GM12878 (cell line): ENCODE results near the gene LGI4. TPM values are rescaled to one million over a fixed set of nuclear protein-coding genes. Genes with fewer than 3 reads are reported as not detected.

Experiments
- ATAC-seq: fragments of 200-7000 bp; cut with Tn5 transposase; 3 replicates; pipeline ENCODE4 v1.9.1; 2020; ENCODE audit warnings: mild to moderate bottlenecking, moderate library complexity
- BruUV-seq: library from RNA; stranded (reverse); fragments of 400-500 nt; replicated peaks from 2 replicates; lab custom pipeline; 2021; lab: Mats Ljungman, UMichigan
- CTCF ChIA-PET: fragments of 300-600 bp; sonication (Branson Sonifier 250); formaldehyde crosslinking; extraction: SDS; loops from one replicate; lab custom pipeline; 2021; ENCODE audit warnings: inconsistent platforms; lab: Yijun Ruan, JAX
- POLR2A ChIA-PET: fragments of 350-600 bp; formaldehyde crosslinking; extraction: SDS; loops from one replicate; lab custom pipeline; 2021; ENCODE audit warnings: inconsistent platforms; lab: Charles Lee
- RAD21 ChIA-PET: fragments of 300-600 bp; sonication (Branson Sonifier 250); formaldehyde crosslinking; loops from one replicate; lab custom pipeline; 2023; ENCODE audit warnings: antibody characterized with exemption; ENCODE audit not compliant: unreplicated experiment; lab: Charles Lee
- SMC1A ChIA-PET: fragments of 300-600 bp; sonication (Branson Sonifier 250); formaldehyde crosslinking; loops from one replicate; lab custom pipeline; 2023; ENCODE audit not compliant: unreplicated experiment, uncharacterized antibody; lab: Charles Lee
- DNase-seq: peaks from one replicate; pipeline ENCODE4 v3.0.0-alpha.2; 2011; ENCODE audit warnings: low read depth, low spot score
- FAIRE-seq: peaks from 3 replicates; lab custom pipeline; 2011; peaks lifted over from hg19 to GRCh38; lab: Jason Lieb, UNC
- H2AFZ ChIP-seq: 2 replicates; pipeline ENCODE4 v1.6.0; 2011; ENCODE audit warnings: low read depth, low read length, control low read depth; ENCODE audit not compliant: control insufficient read depth
- H3K27ac ChIP-seq: 2 replicates; pipeline ENCODE4 v1.5.1; 2011; ENCODE audit warnings: control low read depth; ENCODE audit not compliant: control insufficient read depth, insufficient read depth
- H3K27me3 ChIP-seq, 2 experiments: replicated peaks in 1 of 2; 2 replicates each; pipeline versions ENCODE4 v1.6.0 to v1.6.1; 2011; ENCODE audit warnings: low read length in 1 of 2; ENCODE audit not compliant: control insufficient read depth in 2 of 2, insufficient read depth in 2 of 2
- H3K36me3 ChIP-seq, 2 experiments: 2 replicates each; pipeline ENCODE4 v1.5.1; 2011; ENCODE audit warnings: low read length in 1 of 2; ENCODE audit not compliant: control insufficient read depth in 2 of 2, insufficient read depth in 2 of 2
- H3K4me1 ChIP-seq: 2 replicates; pipeline ENCODE4 v1.6.1; 2011; ENCODE audit warnings: mild to moderate bottlenecking, low read length, moderate library complexity, mixed read lengths; ENCODE audit not compliant: control insufficient read depth, insufficient read depth
- H3K4me2 ChIP-seq: 2 replicates; pipeline ENCODE4 v1.6.0; 2011; ENCODE audit warnings: control low read depth; ENCODE audit not compliant: control insufficient read depth, insufficient read depth
- H3K4me3 ChIP-seq: fragments of 200-600 bp; sonication (generic); 2 replicates; pipeline ENCODE4 v1.5.1; 2016
- H3K79me2 ChIP-seq: 2 replicates; pipeline ENCODE4 v1.6.0; 2011; ENCODE audit warnings: low read length; ENCODE audit not compliant: control insufficient read depth, insufficient read depth
- H3K9ac ChIP-seq: 2 replicates; pipeline ENCODE4 v1.8.0; 2011; ENCODE audit warnings: low read length, control low read depth, mixed read lengths; ENCODE audit not compliant: control insufficient read depth, insufficient read depth
- H3K9me3 ChIP-seq: replicated peaks from 3 replicates; pipeline ENCODE4 v1.5.1; 2011; ENCODE audit warnings: mild to moderate bottlenecking, low read length; ENCODE audit not compliant: control insufficient read depth, insufficient read depth
- H4K20me1 ChIP-seq: 2 replicates; pipeline ENCODE4 v1.6.0; 2011; ENCODE audit not compliant: control insufficient read depth, insufficient read depth
- E2F8 ChIP-seq: fragments of 450-650 bp; IDR thresholded peaks from 2 replicates; pipeline ENCODE4 v1.6.1; 2018; ENCODE audit warnings: mild to moderate bottlenecking, low read depth, moderate library complexity; ENCODE audit not compliant: partially characterized antibody
- HDAC2 ChIP-seq: fragments of 200-600 bp; sonication (generic); IDR thresholded peaks from 2 replicates; pipeline ENCODE4 v1.6.1; 2017
- HDAC6 ChIP-seq: fragments of 200-600 bp; sonication (generic); IDR thresholded peaks from one replicate; pipeline ENCODE4 v1.8.0; 2017; ENCODE audit warnings: antibody characterized with exemption; ENCODE audit not compliant: unreplicated experiment
- JUND ChIP-seq: IDR thresholded peaks from 2 replicates; pipeline ENCODE4 v1.6.1; 2012; ENCODE audit warnings: low read depth, mild to moderate bottlenecking, low read length, improper control_type of control experiment, moderate library complexity
- MTA3 ChIP-seq: IDR thresholded peaks from 2 replicates; pipeline ENCODE4 v1.6.1; 2012; ENCODE audit warnings: low read length, inconsistent platforms, borderline replicate concordance
- SIX5 ChIP-seq: IDR thresholded peaks from 2 replicates; pipeline ENCODE4 v1.6.1; 2011; ENCODE audit warnings: mild to moderate bottlenecking, low read depth, low read length, moderate library complexity; ENCODE audit not compliant: severe bottlenecking
- SKIL ChIP-seq: fragments of 450-650 bp; IDR thresholded peaks from 2 replicates; pipeline ENCODE4 v1.6.1; 2017; ENCODE audit warnings: mild to moderate bottlenecking, low read depth, inconsistent platforms; ENCODE audit not compliant: poor library complexity, severe bottlenecking
- SMAD5 ChIP-seq: IDR thresholded peaks from 2 replicates; pipeline ENCODE4 v1.6.1; 2016; ENCODE audit warnings: antibody characterized with exemption, low read depth
- SUZ12 ChIP-seq: fragments of 200-600 bp; sonication (generic); IDR thresholded peaks from one replicate; pipeline ENCODE4 v1.6.1; 2018; ENCODE audit warnings: antibody characterized with exemption, mild to moderate bottlenecking; ENCODE audit not compliant: unreplicated experiment
- TCF3 ChIP-seq: IDR thresholded peaks from 2 replicates; pipeline ENCODE4 v1.6.1; 2012; ENCODE audit warnings: low read depth, mild to moderate bottlenecking, low read length, borderline replicate concordance; ENCODE audit not compliant: insufficient read depth
- TCF7 ChIP-seq: IDR thresholded peaks from 2 replicates; pipeline ENCODE4 v1.6.1; 2014; ENCODE audit warnings: antibody characterized with exemption, borderline replicate concordance
- ZSCAN29 ChIP-seq: fragments of 450-650 bp; IDR thresholded peaks from 2 replicates; pipeline ENCODE4 v1.6.1; 2017; ENCODE audit warnings: mild to moderate bottlenecking, moderate library complexity
- ZZZ3 ChIP-seq: IDR thresholded peaks from 2 replicates; pipeline ENCODE4 v1.6.1; 2011; ENCODE audit warnings: low read depth; ENCODE audit not compliant: control insufficient read depth, insufficient read length
- WGBS: methylation state at CpG from one replicate; pipeline ENCODE4 v1.1.6; 2016; ENCODE audit warnings: low lambda C conversion rate; ENCODE audit not compliant: insufficient replicate concordance, insufficient coverage; ENCODE audit errors: missing lambda C conversion rate; 5-methylcytosine and 5-hydroxymethylcytosine counted together
- in situ Hi-C: fragments of 300-500 bp; cut with MboI; formaldehyde crosslinking; loops from 9 replicates; pipeline ENCODE4 v1.14.3; 2018; ENCODE audit warnings: mixed read lengths
- intact Hi-C: fragments of 100-400 bp; cut with micrococcal nuclease; formaldehyde crosslinking; loops from one replicate; pipeline ENCODE4 v1.14.2; 2022; ENCODE audit not compliant: unreplicated experiment
- polyA plus RNA-seq, 11 experiments: library from polyadenylated mRNA; depleted of rRNA in 4 of 11; unstranded in 6 of 11; stranded (reverse) in 5 of 11; fragments of >200 nt; fragmentation: Nextera tagmentation in 4 of 11; fragmentation: Illumina TruSeq in 1 of 11; extraction: Ambion mirVana in 4 of 11; extraction: Trizol in 1 of 11; gene quantifications; 1 replicate in 1 of 11; 2 replicates in 10 of 11; pipeline versions ENCODE4 v1.2.1 to v1.2.3, GENCODE V29; 2011 to 2016; ENCODE audit warnings: inconsistent platforms in 2 of 11, missing spikeins in 2 of 11, low read depth in 1 of 11
- total RNA-seq, 4 experiments: library from RNA; depleted of rRNA in 3 of 4; stranded (reverse); fragments of >200 nt in 3 of 4; fragmentation: Illumina TruSeq in 1 of 4; extraction: Trizol in 1 of 4; gene quantifications; 2 replicates each; pipeline versions ENCODE4 v1.2.1 to v1.2.3, GENCODE V29; 2013 to 2021
- TF ChIP-seq, protein P1 (sequence below): IDR thresholded peaks from 2 replicates; pipeline ENCODE4 v1.6.1; 2011; ENCODE audit warnings: mild to moderate bottlenecking, low read depth, low read length, moderate library complexity; ENCODE audit not compliant: insufficient replicate concordance
- TF ChIP-seq, protein P2 (sequence below): IDR thresholded peaks from 2 replicates; pipeline ENCODE4 v1.6.1; 2011; ENCODE audit warnings: borderline replicate concordance, low read depth, mild to moderate bottlenecking, moderate library complexity, low read length; ENCODE audit not compliant: insufficient read depth, poor library complexity, severe bottlenecking

Gene LGI4
- total and polyA plus RNA-seq, 10 of the 15 experiments (the other 5 are each of a cell fraction or from before 2014, with no cell fraction given): 0.11 TPM; not detected in 9

DNA sequence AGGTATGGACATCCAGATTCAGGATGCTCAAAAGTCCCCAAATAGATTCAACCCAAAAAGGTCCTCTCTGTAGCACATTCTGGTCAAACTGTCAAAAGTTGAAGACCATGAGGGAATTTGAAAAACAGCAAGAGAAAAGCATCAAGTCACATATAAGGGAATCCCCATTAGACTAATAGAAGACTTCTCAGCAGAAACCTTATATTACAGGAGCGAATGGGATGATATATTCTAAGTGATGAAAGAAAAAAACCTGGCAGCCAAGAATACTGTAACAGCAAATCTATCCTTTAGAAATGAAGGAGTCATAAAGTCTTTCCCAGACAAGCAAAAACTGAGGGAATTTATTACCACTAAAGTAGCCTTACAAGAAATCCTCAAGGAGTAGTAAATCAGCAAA is 49.4 kb upstream of the LGI4 start:
- no peaks in the 10 kb centered on the region for H3K9me3 ChIP-seq
- H3K27ac ChIP-seq: no peak overlapping the region
- ChIA-PET RAD21 (no interaction called here), CTCF (interaction anchor here (1.0 kb wide), 1 partner anchor 10 kb away, joined by 4 read pairs; no protein-coding TSS in a partner anchor), SMC1A (interaction anchor here (1.0 kb wide), 1 partner anchor 23 kb away, joined by 3 read pairs; no protein-coding TSS in a partner anchor), POLR2A (no interaction called here)
- no TSS peak for BruUV-seq
- H2AFZ ChIP-seq: no peak overlapping the region
- no peaks in the 10 kb centered on the region for H3K79me2 ChIP-seq
- H3K4me1 ChIP-seq: no peaks in the 10 kb centered on the region
- no peaks in the 10 kb centered on the region for H4K20me1 ChIP-seq
- H3K4me2 ChIP-seq: no peak overlapping the region
- no peak for FAIRE-seq
- no peak overlapping the region for H3K4me3 ChIP-seq
- WGBS: 5% methylated on average over 1 of the region's 1 CpG
- no peak for DNase-seq
- no peaks in the 10 kb centered on the region for H3K27me3 ChIP-seq
- no peak for ATAC-seq
- in situ Hi-C loops (no loop called here), intact Hi-C loops (no loop called here)
- no peak overlapping the region for H3K9ac ChIP-seq
- no peaks in the 10 kb centered on the region for H3K36me3 ChIP-seq
- TF ChIP-seq HDAC6 (no peak), TCF7 (no peak), SIX5 (no peak), E2F8 (no peak), ZSCAN29 (no peak), SUZ12 (no peak), MTA3 (no peak), TCF3 (no peak), ZZZ3 (no peak), SMAD5 (no peak), HDAC2 (no peak), JUND (no peak), SKIL (no peak)
- TF ChIP-seq, protein P1, sequence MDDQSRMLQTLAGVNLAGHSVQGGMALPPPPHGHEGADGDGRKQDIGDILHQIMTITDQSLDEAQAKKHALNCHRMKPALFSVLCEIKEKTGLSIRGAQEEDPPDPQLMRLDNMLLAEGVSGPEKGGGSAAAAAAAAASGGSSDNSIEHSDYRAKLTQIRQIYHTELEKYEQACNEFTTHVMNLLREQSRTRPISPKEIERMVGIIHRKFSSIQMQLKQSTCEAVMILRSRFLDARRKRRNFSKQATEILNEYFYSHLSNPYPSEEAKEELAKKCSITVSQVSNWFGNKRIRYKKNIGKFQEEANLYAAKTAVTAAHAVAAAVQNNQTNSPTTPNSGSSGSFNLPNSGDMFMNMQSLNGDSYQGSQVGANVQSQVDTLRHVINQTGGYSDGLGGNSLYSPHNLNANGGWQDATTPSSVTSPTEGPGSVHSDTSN: no peak
- TF ChIP-seq, protein P2, sequence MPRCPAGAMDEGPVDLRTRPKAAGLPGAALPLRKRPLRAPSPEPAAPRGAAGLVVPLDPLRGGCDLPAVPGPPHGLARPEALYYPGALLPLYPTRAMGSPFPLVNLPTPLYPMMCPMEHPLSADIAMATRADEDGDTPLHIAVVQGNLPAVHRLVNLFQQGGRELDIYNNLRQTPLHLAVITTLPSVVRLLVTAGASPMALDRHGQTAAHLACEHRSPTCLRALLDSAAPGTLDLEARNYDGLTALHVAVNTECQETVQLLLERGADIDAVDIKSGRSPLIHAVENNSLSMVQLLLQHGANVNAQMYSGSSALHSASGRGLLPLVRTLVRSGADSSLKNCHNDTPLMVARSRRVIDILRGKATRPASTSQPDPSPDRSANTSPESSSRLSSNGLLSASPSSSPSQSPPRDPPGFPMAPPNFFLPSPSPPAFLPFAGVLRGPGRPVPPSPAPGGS: no peak
